Measurements from ENCODE around the gene DNAJA2.
"Not testable (repeated sequence)": the region's sequence is repeated elsewhere in the genome, so short reads cannot be mapped to it uniquely, and the experiment has no call there.

Gene DNAJA2

DNA sequence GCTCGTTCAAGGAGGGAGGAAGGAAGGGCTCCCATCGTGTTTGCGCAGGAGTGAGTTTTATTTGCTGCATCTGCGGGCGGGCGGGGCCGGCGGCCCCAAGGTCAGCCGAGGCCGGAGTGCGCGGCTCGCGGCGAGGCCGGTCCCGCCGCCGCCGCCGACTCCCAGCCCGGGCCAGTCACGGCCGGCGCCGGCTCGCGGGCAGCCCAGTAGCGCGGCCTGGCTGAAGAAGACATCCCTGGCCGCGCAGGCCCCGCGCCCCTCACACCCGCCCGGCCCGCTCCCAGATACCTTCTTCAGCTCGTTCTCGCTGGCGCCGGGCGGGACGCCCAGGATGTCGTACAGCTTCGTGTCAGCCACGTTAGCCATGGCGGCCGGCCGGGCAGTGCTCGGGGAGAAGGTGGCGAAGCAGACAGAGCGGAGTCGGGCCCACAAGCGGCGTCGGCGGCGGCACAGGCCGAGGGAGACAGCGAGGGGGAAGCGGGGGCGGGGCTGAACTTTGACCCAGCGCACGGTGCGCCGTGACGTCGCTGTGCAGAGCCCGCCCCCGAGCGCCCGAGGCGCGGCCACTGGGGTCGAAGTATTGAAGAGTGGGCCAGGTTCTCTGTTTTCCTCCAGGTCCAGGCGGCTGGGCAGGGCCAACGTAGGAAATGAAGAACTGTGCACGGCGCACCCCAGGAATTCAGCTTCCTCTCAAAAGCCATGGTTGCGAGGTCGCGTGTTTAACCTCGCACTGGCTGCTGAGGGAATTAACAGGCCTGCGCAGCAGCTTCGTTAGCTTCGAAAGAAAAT lies at the start of gene DNAJA2:
Gene DNAJA2 (minus strand): TSS at position 468 of the 789 bp plus-strand sequence. CDS start 102 bp downstream, at position 366.
- DNase-seq: peak; percentile 95

GRCh38 chr16:47019568-47019967 lies 46.1 kb upstream of the DNAJA2 start:
- DNase-seq: peak; percentile 9

DNA sequence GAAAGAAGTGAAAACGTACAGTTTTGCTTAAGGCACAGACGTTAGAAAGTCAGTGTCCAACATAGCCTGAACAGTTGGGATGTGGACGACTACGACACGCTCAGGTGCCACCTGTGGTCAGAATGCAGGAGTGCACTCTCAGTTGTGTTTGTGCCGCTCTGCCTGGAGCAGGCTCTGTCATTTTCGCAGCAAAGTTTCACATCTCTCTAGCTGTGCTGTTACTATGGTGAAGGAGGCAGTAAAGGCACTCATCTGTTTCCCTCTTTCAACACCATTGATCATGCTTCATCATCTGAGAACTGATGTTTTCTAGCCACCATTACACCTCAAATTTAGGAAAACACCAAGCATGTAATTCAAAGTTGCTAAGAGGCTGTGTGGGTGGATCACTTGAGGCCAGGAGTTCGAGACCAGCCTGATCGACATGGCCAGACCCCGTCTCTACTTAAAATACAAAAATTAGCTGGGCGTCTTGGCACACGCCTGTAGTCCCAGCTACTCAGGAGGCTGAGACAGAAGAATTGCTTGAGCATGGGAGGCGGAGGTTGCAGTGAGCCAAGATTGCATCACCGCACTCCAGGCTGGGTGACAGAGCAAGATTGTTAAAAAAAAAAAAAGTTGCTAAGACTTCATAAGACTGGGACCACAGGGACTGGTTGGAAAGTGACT lies 44.9 kb upstream of the DNAJA2 start:
- peak; percentile 79 for DNase-seq

DNA sequence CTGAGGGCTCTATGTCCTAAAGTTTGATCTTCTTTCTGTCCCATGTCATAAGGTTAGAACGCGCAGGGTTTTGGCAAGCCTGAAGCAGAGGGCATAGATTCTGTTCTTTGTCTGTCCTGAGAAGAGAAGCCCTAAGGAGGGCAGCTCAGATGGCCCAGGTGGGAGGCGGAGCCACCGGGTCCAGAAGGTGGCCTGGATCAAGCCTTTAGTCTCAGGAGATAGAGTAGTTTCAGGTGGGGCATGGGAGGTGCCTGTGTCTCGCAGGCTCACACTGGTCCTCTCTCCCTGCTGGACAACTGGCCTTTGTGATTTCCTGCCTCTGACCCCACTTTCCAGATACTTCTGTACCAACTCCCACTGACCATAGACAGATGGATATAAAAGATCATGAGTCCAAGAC lies 44.2 kb upstream of the DNAJA2 start:
- DNase-seq: no peak

DNA sequence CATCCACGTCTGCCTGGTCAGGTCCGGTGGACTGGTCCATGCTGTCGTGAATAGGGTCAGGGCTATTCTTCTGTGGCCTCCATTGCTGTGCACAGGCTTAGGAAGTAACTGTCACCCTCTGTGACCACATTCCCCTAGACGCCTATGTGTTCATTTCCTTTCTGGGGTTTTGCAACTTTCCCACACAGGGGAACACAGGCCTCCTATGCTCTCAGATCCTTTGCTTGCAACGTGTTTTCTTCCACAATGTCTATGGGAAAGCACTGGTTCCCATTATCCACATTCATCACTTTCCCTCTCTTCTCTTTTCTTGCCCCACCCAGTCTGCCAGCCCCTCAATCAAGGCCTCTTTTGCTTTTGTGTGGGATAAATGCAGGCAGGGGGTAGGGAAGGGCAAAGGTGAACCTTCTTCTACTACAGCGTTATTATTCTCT lies 43.2 kb upstream of the DNAJA2 start:
- peak; percentile 67 for DNase-seq

DNA sequence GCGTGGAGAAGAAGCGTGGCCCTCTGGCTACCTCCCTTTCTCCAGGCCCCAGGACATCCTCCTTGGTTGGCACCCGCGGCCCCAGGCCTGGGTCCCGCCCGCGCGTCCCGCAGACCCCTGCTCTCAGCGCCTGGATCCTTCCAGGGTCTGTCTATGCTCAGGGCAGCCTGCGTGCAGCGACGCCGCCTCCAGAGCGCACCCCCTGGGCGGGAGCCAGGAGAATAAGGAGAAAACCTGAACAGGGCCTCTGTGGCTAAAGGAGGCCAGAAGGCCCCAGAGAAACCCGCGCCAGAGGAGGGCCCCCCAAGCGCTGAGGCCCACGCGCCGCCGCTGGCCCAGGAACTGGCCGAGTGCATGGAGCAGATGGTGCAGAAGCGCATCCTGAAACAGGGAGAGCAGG lies 40.4 kb upstream of the DNAJA2 start:
- no peak for DNase-seq

- no peak for DNase-seq
These were observed 39.7 kb upstream of the DNAJA2 start for GRCh38 chr16:47013172-47013571.

DNA sequence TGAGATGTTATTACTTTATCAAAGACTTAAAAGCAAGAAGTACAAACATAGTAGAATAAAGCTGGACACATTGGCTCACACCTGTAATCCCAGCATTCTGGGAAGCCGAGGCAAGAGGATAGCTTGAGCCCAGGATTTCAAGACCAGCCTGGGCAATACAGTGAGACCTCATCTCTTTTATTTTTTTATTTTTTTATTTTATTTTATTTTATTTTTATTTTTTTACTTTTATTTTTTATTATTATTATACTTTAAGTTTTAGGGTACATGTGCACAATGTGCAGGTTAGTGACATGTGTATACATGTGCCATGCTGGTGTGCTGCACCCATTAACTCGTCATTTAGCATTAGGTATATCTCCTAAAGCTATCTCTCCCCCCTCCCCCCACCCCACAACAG lies 37.3 kb upstream of the DNAJA2 start:
- not testable (repeated sequence) for DNase-seq

DNA sequence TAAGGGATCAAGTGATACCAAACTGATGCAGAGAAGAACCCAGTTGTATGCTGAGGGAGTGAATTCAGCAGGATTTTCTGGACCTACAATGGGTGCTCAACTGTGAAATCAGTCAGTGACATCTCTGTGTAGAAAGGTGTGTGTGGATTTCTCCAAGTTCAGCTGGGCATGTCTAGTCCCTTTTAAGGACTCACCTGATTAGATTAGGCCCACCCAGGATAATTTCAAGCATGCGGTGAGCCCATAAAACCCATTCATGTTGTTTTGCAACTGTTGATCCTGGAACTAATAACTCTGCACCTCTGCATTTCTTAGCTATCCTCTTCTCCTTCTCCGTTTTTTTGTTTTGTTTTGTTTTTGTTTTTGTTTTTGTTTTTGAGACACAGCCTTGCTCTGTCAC lies 35.1 kb upstream of the DNAJA2 start:
- DNase-seq: no peak

- DNase-seq: no peak
These were observed 34.7 kb upstream of the DNAJA2 start for GRCh38 chr16:47008174-47008573.

- DNase-seq: no peak
These were observed 31.2 kb upstream of the DNAJA2 start for GRCh38 chr16:47004652-47005051.

DNA sequence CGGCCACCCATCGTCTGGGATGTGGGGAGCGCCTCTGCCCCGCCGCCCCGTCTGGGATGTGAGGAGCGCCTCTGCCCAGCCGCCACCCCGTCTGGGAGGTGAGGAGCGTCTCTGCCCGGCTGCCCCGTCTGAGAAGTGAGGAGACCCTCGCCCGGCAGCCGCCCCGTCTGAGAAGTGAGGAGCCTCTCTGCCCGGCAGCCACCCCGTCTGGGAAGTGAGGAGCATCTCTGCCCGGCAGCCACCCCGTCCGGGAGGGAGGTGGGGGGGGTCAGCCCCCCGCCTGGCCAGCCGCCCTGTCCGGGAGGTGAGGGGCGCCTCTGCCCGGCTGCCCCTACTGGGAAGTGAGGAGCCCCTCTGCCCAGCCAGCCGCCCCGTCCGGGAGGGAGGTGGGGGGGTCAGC lies 26.6 kb upstream of the DNAJA2 start:
- DNase-seq: not testable (repeated sequence)

DNA sequence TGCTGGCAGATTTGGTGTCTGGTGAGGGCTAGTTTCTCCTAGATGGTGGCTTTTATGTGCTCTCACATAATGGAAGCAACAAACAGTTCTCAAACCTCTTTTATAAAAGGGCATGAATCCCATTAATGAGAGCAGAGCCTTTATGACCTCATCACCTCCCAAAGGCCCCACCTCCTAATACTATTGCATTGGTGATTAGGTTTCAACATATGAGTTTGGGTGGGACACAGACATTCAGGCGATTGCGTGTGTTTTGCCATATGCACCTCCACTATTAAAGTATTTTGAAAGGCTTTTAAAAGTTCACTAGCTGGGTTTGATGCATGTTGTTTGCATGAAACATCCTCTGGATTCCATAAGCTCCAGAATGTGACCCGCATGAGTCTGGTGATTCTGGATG lies 24.4 kb upstream of the DNAJA2 start:
- no peak for DNase-seq

- no peak for DNase-seq
These were observed 23.5 kb upstream of the DNAJA2 start for GRCh38 chr16:46996952-46997458.

GRCh38 chr16:46996391-46996790 lies 22.9 kb upstream of the DNAJA2 start:
- no peak for DNase-seq

DNA sequence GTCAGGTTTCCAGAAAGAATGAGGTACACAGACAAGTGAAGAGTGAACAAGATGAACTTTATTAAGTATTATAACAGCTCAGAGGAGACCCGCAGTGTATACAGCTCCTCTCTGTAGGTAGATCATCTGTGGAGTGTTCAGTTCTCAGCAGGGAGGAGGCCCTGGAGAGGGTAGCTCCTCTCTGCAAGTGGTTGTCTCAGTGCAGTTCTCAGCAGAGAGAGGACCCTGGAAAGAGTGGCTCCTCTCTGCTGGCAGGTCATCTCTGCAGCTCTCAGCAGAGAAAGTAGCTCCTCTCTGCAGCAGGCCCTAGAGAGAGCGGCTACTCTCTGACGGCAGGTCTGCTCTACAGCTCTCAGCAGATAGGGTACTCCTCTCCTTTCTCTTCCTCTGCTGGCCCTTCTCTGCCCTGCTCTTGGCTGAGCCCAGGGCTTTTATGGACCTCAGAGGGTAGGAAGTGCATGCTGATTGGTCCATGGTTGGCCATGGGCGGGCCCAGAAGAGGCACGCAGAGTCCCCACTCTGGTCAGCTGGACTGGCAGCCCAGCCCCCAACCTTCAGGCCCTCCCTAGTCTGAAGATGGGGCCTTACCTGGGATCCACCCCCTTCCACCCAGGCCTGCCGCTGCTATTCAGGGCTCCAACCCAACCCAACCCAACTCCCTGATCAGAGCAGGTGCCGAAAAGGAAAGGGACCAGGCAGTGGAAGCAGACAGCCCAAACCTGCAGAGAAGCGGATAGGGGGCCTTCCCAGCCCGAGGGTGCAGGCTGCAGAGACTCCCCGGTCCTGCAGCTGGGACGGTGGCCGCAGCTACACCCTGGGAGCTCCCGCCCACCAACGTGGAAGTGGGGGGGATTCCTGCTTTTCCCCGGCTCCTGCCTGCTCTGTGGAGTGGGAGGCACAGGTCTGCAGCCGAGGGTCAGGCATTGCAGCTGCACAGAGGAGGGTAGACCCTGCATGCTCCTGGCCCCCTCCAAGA lies 18.5 kb upstream of the DNAJA2 start:
- no peak for DNase-seq

DNA sequence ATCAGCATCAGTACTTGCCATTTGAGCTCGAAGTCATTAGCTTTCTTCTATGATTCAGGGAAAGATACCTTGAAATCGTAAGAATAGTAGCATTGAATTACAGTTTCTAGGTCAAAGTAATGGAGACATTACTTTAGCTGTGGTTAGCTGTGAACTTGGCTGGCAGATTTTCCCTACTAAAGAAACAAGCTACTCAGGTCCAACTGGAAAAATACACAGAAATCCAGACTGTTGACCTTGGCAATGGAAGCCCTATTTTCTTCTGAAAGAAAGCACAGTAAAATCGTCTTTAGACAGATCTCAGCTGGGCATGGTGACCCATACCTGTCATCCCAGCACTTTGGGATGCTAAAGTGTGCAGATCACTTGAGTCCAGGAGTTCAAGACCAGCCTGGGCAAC lies 13.4 kb upstream of the DNAJA2 start:
- no peak for DNase-seq

GRCh38 chr16:46986438-46986837 lies 13.0 kb upstream of the DNAJA2 start:
- DNase-seq: no peak

GRCh38 chr16:46982335-46982734 lies 8.9 kb upstream of the DNAJA2 start:
- DNase-seq: no peak

DNA sequence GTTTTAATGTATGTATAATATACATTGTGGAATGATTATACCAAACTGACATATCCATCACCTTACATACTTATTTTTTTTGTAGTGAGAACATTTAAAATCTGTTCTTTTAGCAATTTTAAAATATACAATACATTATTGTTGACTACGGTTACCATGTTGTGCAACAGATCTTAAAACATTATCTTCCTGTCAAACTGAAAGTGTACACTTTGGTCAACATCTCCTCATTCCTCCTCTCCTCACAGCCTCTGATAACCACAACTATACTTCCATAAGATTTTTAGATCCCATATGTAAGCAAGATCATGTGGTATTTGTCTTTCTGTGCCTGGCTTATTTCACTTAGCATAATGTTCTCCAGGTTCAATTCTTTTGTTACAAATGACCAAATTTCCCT lies 7.5 kb upstream of the DNAJA2 start:
- DNase-seq: no peak

DNA sequence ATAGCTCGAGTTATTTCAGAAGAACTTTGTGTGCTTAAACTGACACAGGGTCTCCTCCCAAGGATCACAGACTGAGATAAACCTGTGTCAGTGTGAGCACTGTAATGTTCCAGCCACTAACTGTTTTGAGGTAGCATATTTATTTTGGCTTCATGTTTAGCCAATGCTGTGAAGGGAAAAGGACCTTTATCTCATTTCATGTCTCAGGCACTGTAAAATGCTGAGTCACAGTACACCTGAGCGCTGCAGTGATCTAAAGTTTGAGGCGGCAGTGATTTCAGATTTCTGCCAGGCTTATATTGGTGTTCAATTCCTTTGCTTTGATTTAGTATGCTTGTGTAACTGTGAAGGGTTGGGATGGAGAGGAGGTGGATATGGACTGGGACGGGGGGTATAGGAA lies 3.1 kb upstream of the DNAJA2 start:
- peak; percentile 28 for DNase-seq

DNA sequence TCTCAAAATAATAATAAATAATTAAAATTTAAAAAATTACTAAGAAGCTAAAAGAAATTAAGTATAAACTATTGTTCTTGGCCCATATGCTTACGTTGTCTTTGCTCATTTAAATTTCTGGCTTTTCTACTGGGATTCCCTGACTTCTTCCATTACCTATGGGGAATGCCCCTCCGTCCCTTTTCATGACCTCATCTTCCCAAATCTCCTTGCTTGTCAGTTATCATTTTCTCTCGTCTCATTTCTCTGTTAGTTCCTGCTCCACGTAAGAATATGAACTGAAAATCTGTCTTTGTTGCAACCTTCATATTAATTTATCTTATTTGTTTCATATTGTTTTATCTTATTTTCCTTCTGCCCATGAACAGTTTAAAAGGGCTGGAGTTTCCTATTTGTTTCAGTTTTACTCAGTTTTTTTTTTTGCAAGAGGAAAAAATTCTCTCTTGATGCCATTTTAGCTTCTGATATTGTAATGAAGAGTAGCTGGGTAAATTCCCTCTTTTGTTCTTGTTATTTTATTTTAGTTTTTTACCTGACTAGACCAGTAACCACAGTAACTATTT lies 2.5 kb upstream of the DNAJA2 start:
- DNase-seq: no peak

- DNase-seq: no peak
These were observed 1.7 kb upstream of the DNAJA2 start for GRCh38 chr16:46975165-46975564.
